Liver (tissue), 3 donors: ENCODE measurements around the gene HIVEP3.

Experiments used
- CTCF ChIP-seq: fragments of 150-350 bp; IDR thresholded peaks from 2 replicates; pipeline ENCODE4 v1.5.1; 2017; ENCODE audit warnings: improper control_type of control experiment, low read depth, low read length; ENCODE audit not compliant: missing input control
- EGR1 ChIP-seq, 2 donors: IDR thresholded peaks; 2 replicates each; pipeline ENCODE4 v1.6.1; 2016 to 2018; ENCODE audit warnings: antibody characterized with exemption in 2 of 2, low read depth in 2 of 2
- GABPA ChIP-seq, 2 donors: IDR thresholded peaks in 1 of 2; conservative IDR thresholded peaks in 1 of 2; 2 replicates each; pipeline ENCODE4 v1.6.1; 2016; ENCODE audit warnings: antibody characterized with exemption in 2 of 2, mild to moderate bottlenecking in 1 of 2, moderate library complexity in 1 of 2
- HNF4A ChIP-seq, 2 donors: conservative IDR thresholded peaks; 2 replicates each; pipeline ENCODE4 v1.6.1; 2016; ENCODE audit warnings: antibody characterized with exemption in 2 of 2, mild to moderate bottlenecking in 2 of 2
- HNF4G ChIP-seq: IDR thresholded peaks from 2 replicates; pipeline ENCODE4 v1.6.1; 2016; ENCODE audit warnings: antibody characterized with exemption
- JUND ChIP-seq, 2 donors: IDR thresholded peaks; 2 replicates each; pipeline ENCODE4 v1.6.1; 2016; ENCODE audit warnings: antibody characterized with exemption in 2 of 2
- NR2F2 ChIP-seq: IDR thresholded peaks from 2 replicates; pipeline ENCODE4 v1.6.1; 2016; ENCODE audit warnings: antibody characterized with exemption
- RAD21 ChIP-seq, 2 donors: IDR thresholded peaks; 2 replicates each; pipeline ENCODE4 v1.6.1; 2016; ENCODE audit warnings: antibody characterized with exemption in 2 of 2, mild to moderate bottlenecking in 2 of 2
- REST ChIP-seq: IDR thresholded peaks from 2 replicates; pipeline ENCODE4 v1.6.1; 2016; ENCODE audit warnings: antibody characterized with exemption, mild to moderate bottlenecking
- SP1 ChIP-seq: IDR thresholded peaks from 2 replicates; pipeline ENCODE4 v1.6.1; 2018; ENCODE audit warnings: antibody characterized with exemption, mild to moderate bottlenecking
- TAF1 ChIP-seq: conservative IDR thresholded peaks from 2 replicates; pipeline ENCODE4 v1.6.1; 2016; ENCODE audit warnings: antibody characterized with exemption, mild to moderate bottlenecking
- YY1 ChIP-seq: IDR thresholded peaks from 2 replicates; pipeline ENCODE4 v1.6.1; 2016; ENCODE audit warnings: antibody characterized with exemption, mild to moderate bottlenecking
- TF ChIP-seq, protein P1 (sequence below): IDR thresholded peaks from 2 replicates; pipeline ENCODE4 v1.6.1; 2016; ENCODE audit warnings: antibody characterized with exemption
- TF ChIP-seq, protein P2 (sequence below): IDR thresholded peaks from 2 replicates; pipeline ENCODE4 v1.6.1; 2016; ENCODE audit warnings: antibody characterized with exemption
- donor health status: healthy.
- donor health status: healthy.

- no peak for TF ChIP-seq JUND (IDR thresholded peaks at IDR 0.05)
- no peak for TF ChIP-seq CTCF
- no peak for TF ChIP-seq HNF4A (conservative IDR thresholded peaks at IDR 0.05)
- TF ChIP-seq TAF1 = no peak
- TF ChIP-seq REST = no peak
- no peak for TF ChIP-seq RAD21 (IDR thresholded peaks at IDR 0.05)
- TF ChIP-seq GABPA (IDR thresholded peaks at IDR 0.05 in 1 of 2, conservative IDR thresholded peaks at IDR 0.05 in 1 of 2) = no peak
- no peak for TF ChIP-seq HNF4G
- TF ChIP-seq, protein P1, sequence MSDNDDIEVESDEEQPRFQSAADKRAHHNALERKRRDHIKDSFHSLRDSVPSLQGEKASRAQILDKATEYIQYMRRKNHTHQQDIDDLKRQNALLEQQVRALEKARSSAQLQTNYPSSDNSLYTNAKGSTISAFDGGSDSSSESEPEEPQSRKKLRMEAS = no peak
- TF ChIP-seq, protein P2, sequence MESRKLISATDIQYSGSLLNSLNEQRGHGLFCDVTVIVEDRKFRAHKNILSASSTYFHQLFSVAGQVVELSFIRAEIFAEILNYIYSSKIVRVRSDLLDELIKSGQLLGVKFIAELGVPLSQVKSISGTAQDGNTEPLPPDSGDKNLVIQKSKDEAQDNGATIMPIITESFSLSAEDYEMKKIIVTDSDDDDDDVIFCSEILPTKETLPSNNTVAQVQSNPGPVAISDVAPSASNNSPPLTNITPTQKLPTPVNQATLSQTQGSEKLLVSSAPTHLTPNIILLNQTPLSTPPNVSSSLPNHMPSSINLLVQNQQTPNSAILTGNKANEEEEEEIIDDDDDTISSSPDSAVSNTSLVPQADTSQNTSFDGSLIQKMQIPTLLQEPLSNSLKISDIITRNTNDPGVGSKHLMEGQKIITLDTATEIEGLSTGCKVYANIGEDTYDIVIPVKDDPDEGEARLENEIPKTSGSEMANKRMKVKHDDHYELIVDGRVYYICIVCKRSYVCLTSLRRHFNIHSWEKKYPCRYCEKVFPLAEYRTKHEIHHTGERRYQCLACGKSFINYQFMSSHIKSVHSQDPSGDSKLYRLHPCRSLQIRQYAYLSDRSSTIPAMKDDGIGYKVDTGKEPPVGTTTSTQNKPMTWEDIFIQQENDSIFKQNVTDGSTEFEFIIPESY = no peak
- no peak for TF ChIP-seq NR2F2
- TF ChIP-seq SP1 = no peak
- TF ChIP-seq YY1 = no peak
- no peak for TF ChIP-seq EGR1 (IDR thresholded peaks at IDR 0.05; ENCODE audit: low read depth in 2 of 2)
Observed at GRCh38 chr1:41774471-41774990, 144.2 kb downstream of the HIVEP3 start.
